ENCODE data around the gene FOXP2. TPM values are rescaled to one million over a fixed set of nuclear protein-coding genes. Genes with fewer than 3 reads are reported as not detected.

FOXP2 gene
- total and polyA plus RNA-seq, 2 of the 13 experiments (the other 11 are each of a cell fraction or from before 2014, with no cell fraction given): 0.90 TPM; not detected in 1

- no peak for ATAC-seq
- H4K20me1 ChIP-seq (ENCODE audit: insufficient read depth, low read length): no peaks in the 10 kb centered on the region
- peak overlapping the region; percentile 21; the same call in 1 of the 2 replicates for H3K9ac ChIP-seq (ENCODE audit: insufficient read depth, low read depth, low read length)
- no peak for DNase-seq (ENCODE audit: low spot score)
- no TSS peak for BruUV-seq (replicated peaks)
- POLR2A ChIA-PET: no interaction called here
- peak overlapping the region; percentile 64 for H2AFZ ChIP-seq (ENCODE audit: low read length)
- no peak overlapping the region for H3K27ac ChIP-seq (ENCODE audit: extremely low read length, insufficient read depth, low read length)
- TF ChIP-seq, protein P1, sequence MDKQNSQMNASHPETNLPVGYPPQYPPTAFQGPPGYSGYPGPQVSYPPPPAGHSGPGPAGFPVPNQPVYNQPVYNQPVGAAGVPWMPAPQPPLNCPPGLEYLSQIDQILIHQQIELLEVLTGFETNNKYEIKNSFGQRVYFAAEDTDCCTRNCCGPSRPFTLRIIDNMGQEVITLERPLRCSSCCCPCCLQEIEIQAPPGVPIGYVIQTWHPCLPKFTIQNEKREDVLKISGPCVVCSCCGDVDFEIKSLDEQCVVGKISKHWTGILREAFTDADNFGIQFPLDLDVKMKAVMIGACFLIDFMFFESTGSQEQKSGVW (CRISPR knock-in tag; IDR thresholded peaks at IDR 0.05; ENCODE audit: borderline replicate concordance): no peak
- no peak for TF ChIP-seq PHB2 (IDR thresholded peaks at IDR 0.05; ENCODE audit: partially characterized antibody)
- TF ChIP-seq MTF1 (CRISPR knock-in tag; IDR thresholded peaks at IDR 0.05): no peak
- TF ChIP-seq ZNF296 (CRISPR knock-in tag; conservative IDR thresholded peaks at IDR 0.05): no peak
- TF ChIP-seq ZBTB7A (CRISPR knock-in tag; IDR thresholded peaks at IDR 0.05): no peak
- TF ChIP-seq ZFY (CRISPR knock-in tag; IDR thresholded peaks at IDR 0.05): no peak
- TF ChIP-seq CEBPG (CRISPR knock-in tag; IDR thresholded peaks at IDR 0.05): no peak
- no peak for TF ChIP-seq ZNF263 (CRISPR knock-in tag; IDR thresholded peaks at IDR 0.05)
- TF ChIP-seq KLF12 (CRISPR knock-in tag; IDR thresholded peaks at IDR 0.05; ENCODE audit: borderline replicate concordance): no peak
- TF ChIP-seq, protein P2, sequence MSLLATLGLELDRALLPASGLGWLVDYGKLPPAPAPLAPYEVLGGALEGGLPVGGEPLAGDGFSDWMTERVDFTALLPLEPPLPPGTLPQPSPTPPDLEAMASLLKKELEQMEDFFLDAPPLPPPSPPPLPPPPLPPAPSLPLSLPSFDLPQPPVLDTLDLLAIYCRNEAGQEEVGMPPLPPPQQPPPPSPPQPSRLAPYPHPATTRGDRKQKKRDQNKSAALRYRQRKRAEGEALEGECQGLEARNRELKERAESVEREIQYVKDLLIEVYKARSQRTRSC (CRISPR knock-in tag; IDR thresholded peaks at IDR 0.05; ENCODE audit: low read depth): no peak
- no peak for TF ChIP-seq ZFP41 (CRISPR knock-in tag; IDR thresholded peaks at IDR 0.05; ENCODE audit: borderline replicate concordance)
- TF ChIP-seq ATF6 (CRISPR knock-in tag; conservative IDR thresholded peaks at IDR 0.05): no peak
- no peak for TF ChIP-seq ZNF772 (CRISPR knock-in tag; IDR thresholded peaks at IDR 0.05)
- H3K79me2 ChIP-seq (ENCODE audit: insufficient read depth, low read length): no peaks in the 10 kb centered on the region
- no peak for FAIRE-seq
- CTCF ChIA-PET (ENCODE audit: low intra/inter-chr PET ratio, low total read pairs): no interaction called here
- peak overlapping the region; percentile 81 for H3K4me2 ChIP-seq (ENCODE audit: low read depth, low read length)
- WGBS (ENCODE audit: low lambda C conversion rate): 0% methylated on average over 4 of the region's 4 CpGs
- H3K4me1 ChIP-seq (ENCODE audit: insufficient read depth, low read length): peaks cover 40% of the 10 kb centered on the region
- H3K9me3 ChIP-seq (ENCODE audit: low read length): no peaks in the 10 kb centered on the region
- no peak overlapping the region for H3K4me3 ChIP-seq (replicated peaks in 1 of 3; ENCODE audit: insufficient read depth in 1 of 3, low read depth in 2 of 3, low read length in 3 of 3)
- H3K27me3 ChIP-seq (ENCODE audit: control insufficient read depth in 1 of 2, insufficient read depth in 2 of 2, low read length in 2 of 2): no peaks in the 10 kb centered on the region
- intact Hi-C loops (cut with micrococcal nuclease; ENCODE audit: unreplicated experiment): no loop called here
- no peaks in the 10 kb centered on the region for H3K36me3 ChIP-seq (replicated peaks in 1 of 2; ENCODE audit: control insufficient read depth in 1 of 2, insufficient read depth in 2 of 2, low read length in 2 of 2)
- in situ Hi-C loops (cut with HindIII; ENCODE audit: extremely low pct_ligation_motif_present, low pct_unique_long_range_greater_than_20kb): loop anchor here (25.0 kb wide), 1 partner anchor 326 kb away; no protein-coding TSS in a partner anchor
Measured at GRCh38 chr7:114413761-114414155, 857 bp upstream of the FOXP2 start.
